PFSK-1 (cell line): Measurements from ENCODE around the gene RRAD.

Experiments used
- FOXP2 ChIP-seq: optimal IDR thresholded peaks from 2 replicates; pipeline ENCODE3; 2011; ENCODE audit warnings: borderline replicate concordance, control low read depth, inconsistent platforms; ENCODE audit not compliant: insufficient read depth; ENCODE audit errors: extremely low read length, extremely low read depth
- POLR2AphosphoS5 ChIP-seq: IDR thresholded peaks from 2 replicates; pipeline ENCODE4 v1.6.1; 2012; ENCODE audit warnings: low read depth, mild to moderate bottlenecking, control low read depth, low read length, moderate library complexity
- SIN3A ChIP-seq: IDR thresholded peaks from 2 replicates; pipeline ENCODE4 v1.6.1; 2012; ENCODE audit warnings: mild to moderate bottlenecking, low read length, moderate library complexity, borderline replicate concordance; ENCODE audit not compliant: insufficient read depth
- TAF1 ChIP-seq: IDR thresholded peaks from 2 replicates; pipeline ENCODE4 v1.6.1; 2012; ENCODE audit warnings: low read length, control low read depth, borderline replicate concordance; ENCODE audit not compliant: insufficient read depth
- TF ChIP-seq, protein P1 (sequence below), 2 experiments: IDR thresholded peaks; 2 replicates each; pipeline versions ENCODE4 v1.6.1 to v1.8.0; 2011 to 2012; ENCODE audit warnings: low read depth in 2 of 2, low read length in 2 of 2, control low read depth in 1 of 2, inconsistent platforms in 1 of 2, mild to moderate bottlenecking in 1 of 2, moderate library complexity in 1 of 2; ENCODE audit not compliant: insufficient read depth in 1 of 2

DNA sequence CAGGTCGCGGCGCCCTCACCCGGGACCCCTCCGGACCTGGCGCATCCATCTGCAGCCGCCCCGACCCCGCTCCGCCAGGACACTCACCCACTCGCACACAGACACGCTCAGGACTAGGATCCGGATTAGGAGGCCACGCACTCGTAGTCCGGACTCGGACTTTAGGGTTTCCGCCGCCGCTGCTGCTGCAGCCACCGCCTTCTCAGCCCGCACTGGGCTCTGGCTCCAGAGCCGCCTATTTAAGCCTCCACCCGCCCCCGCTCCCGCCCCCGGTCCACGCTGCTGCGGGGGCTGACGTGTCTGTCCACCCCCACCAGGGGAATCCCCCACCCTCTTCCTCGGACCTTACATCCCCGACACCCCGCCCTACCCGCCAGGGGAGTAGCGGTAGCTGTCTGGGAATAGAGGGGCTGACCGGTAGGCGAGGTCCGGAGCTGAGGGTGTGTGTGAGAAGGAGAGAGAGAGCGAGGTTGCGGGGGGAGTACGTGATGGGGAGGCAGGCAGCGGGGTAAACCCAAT is at the start of gene RRAD:
- no peak for TF ChIP-seq POLR2AphosphoS5
- no peak for TF ChIP-seq TAF1
- no peak for TF ChIP-seq FOXP2
- TF ChIP-seq, protein P1, sequence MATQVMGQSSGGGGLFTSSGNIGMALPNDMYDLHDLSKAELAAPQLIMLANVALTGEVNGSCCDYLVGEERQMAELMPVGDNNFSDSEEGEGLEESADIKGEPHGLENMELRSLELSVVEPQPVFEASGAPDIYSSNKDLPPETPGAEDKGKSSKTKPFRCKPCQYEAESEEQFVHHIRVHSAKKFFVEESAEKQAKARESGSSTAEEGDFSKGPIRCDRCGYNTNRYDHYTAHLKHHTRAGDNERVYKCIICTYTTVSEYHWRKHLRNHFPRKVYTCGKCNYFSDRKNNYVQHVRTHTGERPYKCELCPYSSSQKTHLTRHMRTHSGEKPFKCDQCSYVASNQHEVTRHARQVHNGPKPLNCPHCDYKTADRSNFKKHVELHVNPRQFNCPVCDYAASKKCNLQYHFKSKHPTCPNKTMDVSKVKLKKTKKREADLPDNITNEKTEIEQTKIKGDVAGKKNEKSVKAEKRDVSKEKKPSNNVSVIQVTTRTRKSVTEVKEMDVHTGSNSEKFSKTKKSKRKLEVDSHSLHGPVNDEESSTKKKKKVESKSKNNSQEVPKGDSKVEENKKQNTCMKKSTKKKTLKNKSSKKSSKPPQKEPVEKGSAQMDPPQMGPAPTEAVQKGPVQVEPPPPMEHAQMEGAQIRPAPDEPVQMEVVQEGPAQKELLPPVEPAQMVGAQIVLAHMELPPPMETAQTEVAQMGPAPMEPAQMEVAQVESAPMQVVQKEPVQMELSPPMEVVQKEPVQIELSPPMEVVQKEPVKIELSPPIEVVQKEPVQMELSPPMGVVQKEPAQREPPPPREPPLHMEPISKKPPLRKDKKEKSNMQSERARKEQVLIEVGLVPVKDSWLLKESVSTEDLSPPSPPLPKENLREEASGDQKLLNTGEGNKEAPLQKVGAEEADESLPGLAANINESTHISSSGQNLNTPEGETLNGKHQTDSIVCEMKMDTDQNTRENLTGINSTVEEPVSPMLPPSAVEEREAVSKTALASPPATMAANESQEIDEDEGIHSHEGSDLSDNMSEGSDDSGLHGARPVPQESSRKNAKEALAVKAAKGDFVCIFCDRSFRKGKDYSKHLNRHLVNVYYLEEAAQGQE (IDR thresholded peaks at IDR 0.05; ENCODE audit: insufficient read depth in 1 of 2, low read depth in 2 of 2, low read length in 2 of 2): no peak
- TF ChIP-seq SIN3A: no peak
